IPS-18c (cell line): ENCODE measurements around the gene SND1.

Source experiments
- H3K4me3 ChIP-seq: 2 replicates; pipeline ENCODE4 v1.7.0; 2013; ENCODE audit warnings: low read depth, mild to moderate bottlenecking, low read length, moderate library complexity; ENCODE audit not compliant: insufficient read depth
- H3K9me3 ChIP-seq: one replicate; pipeline ENCODE4 v1.6.1; 2013; ENCODE audit warnings: mild to moderate bottlenecking, low read length, moderate library complexity; ENCODE audit not compliant: control insufficient read depth, insufficient read depth

The SND1 gene

GRCh38 chr7:127978421-127978820 lies 326.4 kb downstream of the SND1 start:
- Histone ChIP-seq H3K9me3 (peaks cover 3% of the 10 kb centered on the region), H3K4me3 (peak overlapping the region; percentile 11; the same call in 1 of the 2 replicates)

- H3K9me3 ChIP-seq = peaks cover 3% of the 10 kb centered on the region
- H3K4me3 ChIP-seq = no peak overlapping the region
These were observed 327.2 kb downstream of the SND1 start for GRCh38 chr7:127979113-127979727.

- Histone ChIP-seq H3K9me3 (peaks cover 3% of the 10 kb centered on the region), H3K4me3 (no peak overlapping the region)
These were observed 327.7 kb downstream of the SND1 start for GRCh38 chr7:127979728-127980126.

GRCh38 chr7:127980901-127981300 lies 328.9 kb downstream of the SND1 start:
- Histone ChIP-seq H3K9me3 (peaks cover 3% of the 10 kb centered on the region), H3K4me3 (no peak overlapping the region)

GRCh38 chr7:127981965-127982364 lies 330.0 kb downstream of the SND1 start:
- Histone ChIP-seq H3K4me3 (no peak overlapping the region), H3K9me3 (peaks cover 3% of the 10 kb centered on the region)

- no peak overlapping the region for H3K4me3 ChIP-seq
- no peaks in the 10 kb centered on the region for H3K9me3 ChIP-seq
These were observed 331.9 kb downstream of the SND1 start for GRCh38 chr7:127983804-127984332.

GRCh38 chr7:127986581-127987521 lies 334.9 kb downstream of the SND1 start:
- H3K9me3 ChIP-seq = no peaks in the 10 kb centered on the region
- H3K4me3 ChIP-seq = no peak overlapping the region

GRCh38 chr7:127988751-127989150 lies 336.8 kb downstream of the SND1 start:
- H3K4me3 ChIP-seq = no peak overlapping the region
- H3K9me3 ChIP-seq = no peaks in the 10 kb centered on the region

GRCh38 chr7:127993317-127993716 lies 341.3 kb downstream of the SND1 start:
- no peak overlapping the region for H3K4me3 ChIP-seq

GRCh38 chr7:127993987-127994386 lies 342.0 kb downstream of the SND1 start:
- Histone ChIP-seq H3K9me3 (no peaks in the 10 kb centered on the region), H3K4me3 (no peak overlapping the region)

More at GRCh38 chr7:127993317-127993716, 341.3 kb downstream of the SND1 start:
- no peaks in the 10 kb centered on the region for H3K9me3 ChIP-seq

- Histone ChIP-seq H3K4me3 (no peak overlapping the region), H3K9me3 (no peaks in the 10 kb centered on the region)
These were observed 343.3 kb downstream of the SND1 start for GRCh38 chr7:127995156-127995880.

GRCh38 chr7:127995881-127996215 lies 343.9 kb downstream of the SND1 start:
- Histone ChIP-seq H3K9me3 (no peaks in the 10 kb centered on the region), H3K4me3 (no peak overlapping the region)

- Histone ChIP-seq H3K4me3 (no peak overlapping the region), H3K9me3 (no peaks in the 10 kb centered on the region)
These were observed 344.5 kb downstream of the SND1 start for GRCh38 chr7:127996253-127997071.

GRCh38 chr7:127997226-127997922 lies 345.4 kb downstream of the SND1 start:
- Histone ChIP-seq H3K4me3 (no peak overlapping the region), H3K9me3 (no peaks in the 10 kb centered on the region)

- H3K9me3 ChIP-seq = no peaks in the 10 kb centered on the region
- no peak overlapping the region for H3K4me3 ChIP-seq
These were observed 346.7 kb downstream of the SND1 start for GRCh38 chr7:127998671-127999070.

GRCh38 chr7:128000048-128000447 lies 348.1 kb downstream of the SND1 start:
- H3K9me3 ChIP-seq = no peaks in the 10 kb centered on the region

More at GRCh38 chr7:128000048-128000447, 348.1 kb downstream of the SND1 start:
- H3K4me3 ChIP-seq = no peak overlapping the region
